Lower leg skin (tissue), 3 donors: ENCODE data around the gene ARPC4.

ENCODE experiments used
- POLR2A ChIP-seq, 2 donors: fragments of 450-650 bp; IDR thresholded peaks; one replicate each; pipeline ENCODE4 v1.6.1; 2016 to 2017; ENCODE audit warnings: antibody characterized with exemption in 2 of 2, mild to moderate bottlenecking in 1 of 2, moderate library complexity in 1 of 2
- TF ChIP-seq, protein P1 (sequence below), 3 donors: fragments of 450-650 bp; IDR thresholded peaks; one replicate each; pipeline ENCODE4 v1.5.1; 2016; ENCODE audit warnings: antibody characterized with exemption in 3 of 3, mild to moderate bottlenecking in 3 of 3, moderate library complexity in 2 of 3

DNA sequence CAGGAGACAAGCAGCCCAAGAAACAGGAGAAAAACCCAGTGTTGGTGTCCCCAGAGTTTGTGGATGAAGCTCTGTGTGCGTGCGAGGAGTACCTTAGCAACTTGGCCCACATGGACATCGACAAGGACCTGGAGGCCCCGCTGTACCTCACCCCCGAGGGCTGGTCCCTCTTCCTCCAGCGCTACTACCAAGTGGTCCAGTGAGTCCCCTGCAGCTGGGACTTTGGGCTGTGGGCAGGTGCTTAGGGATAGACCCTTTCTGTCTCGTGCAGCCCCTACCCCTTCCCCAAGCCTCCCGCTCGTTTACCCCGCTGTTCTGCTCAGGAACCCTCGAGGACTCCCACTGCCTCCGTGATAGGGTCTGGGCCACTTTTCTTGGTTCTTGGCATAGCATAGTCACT lies 27.7 kb downstream of the ARPC4 start:
- TF ChIP-seq, protein P1, sequence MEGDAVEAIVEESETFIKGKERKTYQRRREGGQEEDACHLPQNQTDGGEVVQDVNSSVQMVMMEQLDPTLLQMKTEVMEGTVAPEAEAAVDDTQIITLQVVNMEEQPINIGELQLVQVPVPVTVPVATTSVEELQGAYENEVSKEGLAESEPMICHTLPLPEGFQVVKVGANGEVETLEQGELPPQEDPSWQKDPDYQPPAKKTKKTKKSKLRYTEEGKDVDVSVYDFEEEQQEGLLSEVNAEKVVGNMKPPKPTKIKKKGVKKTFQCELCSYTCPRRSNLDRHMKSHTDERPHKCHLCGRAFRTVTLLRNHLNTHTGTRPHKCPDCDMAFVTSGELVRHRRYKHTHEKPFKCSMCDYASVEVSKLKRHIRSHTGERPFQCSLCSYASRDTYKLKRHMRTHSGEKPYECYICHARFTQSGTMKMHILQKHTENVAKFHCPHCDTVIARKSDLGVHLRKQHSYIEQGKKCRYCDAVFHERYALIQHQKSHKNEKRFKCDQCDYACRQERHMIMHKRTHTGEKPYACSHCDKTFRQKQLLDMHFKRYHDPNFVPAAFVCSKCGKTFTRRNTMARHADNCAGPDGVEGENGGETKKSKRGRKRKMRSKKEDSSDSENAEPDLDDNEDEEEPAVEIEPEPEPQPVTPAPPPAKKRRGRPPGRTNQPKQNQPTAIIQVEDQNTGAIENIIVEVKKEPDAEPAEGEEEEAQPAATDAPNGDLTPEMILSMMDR (IDR thresholded peaks at IDR 0.05) = no peak
- TF ChIP-seq POLR2A (IDR thresholded peaks at IDR 0.05) = no peak
